HCT116 (cell line): Measurements from ENCODE around the gene CSNK1G1. TPM values are rescaled to one million over a fixed set of nuclear protein-coding genes. Genes with fewer than 3 reads are reported as not detected.
"Not testable (repeated sequence)": the region's sequence is repeated elsewhere in the genome, so short reads cannot be mapped to it uniquely, and the experiment has no call there.

Experiments
- ATAC-seq: fragments of 200-7000 bp; cut with Tn5 transposase; 2 replicates; pipeline ENCODE4 v1.9.1; 2020; ENCODE audit warnings: mild to moderate bottlenecking, moderate library complexity
- BruUV-seq: library from RNA; stranded (reverse); fragments of 400-500 nt; replicated peaks from 2 replicates; lab custom pipeline; 2021; lab: Mats Ljungman, UMichigan
- CTCF ChIA-PET: fragments of 300-600 bp; sonication (Branson Sonifier 250); formaldehyde crosslinking; loops from one replicate; lab custom pipeline; 2021; ENCODE audit warnings: antibody characterized with exemption; lab: Charles Lee
- POLR2A ChIA-PET: fragments of 300-600, 350-600 bp; sonication (Branson Sonifier 250); formaldehyde crosslinking; loops from one replicate; lab custom pipeline; 2021; ENCODE audit warnings: antibody characterized with exemption; lab: Charles Lee
- RAD21 ChIA-PET, 2 experiments: fragments of 300-600 bp; sonication (Branson Sonifier 250); formaldehyde crosslinking; loops; one replicate each; lab custom pipeline; 2023; ENCODE audit warnings: low total read pairs in 2 of 2; ENCODE audit not compliant: uncharacterized antibody in 2 of 2, unreplicated experiment in 2 of 2, low non-redundant PET in 1 of 2; lab: Charles Lee
- DNase-seq: peaks from one replicate; pipeline ENCODE4 v3.0.0-alpha.2; 2010; ENCODE audit warnings: low read depth, low spot score
- H2AFZ ChIP-seq: fragments of 200-600 bp; shearing (Covaris generic), sonication (generic); 2 replicates; pipeline ENCODE4 v1.6.1; 2017; ENCODE audit warnings: low read depth, mixed run types, mixed read lengths, antibody characterized with exemption, low read length; ENCODE audit not compliant: poor library complexity, severe bottlenecking
- H3K27ac ChIP-seq: 2 replicates; pipeline ENCODE4 v1.5.1; 2012; ENCODE audit warnings: low read depth, low read length
- H3K27me3 ChIP-seq: fragments of 200-600 bp; sonication (generic); 2 replicates; pipeline ENCODE4 v1.6.1; 2016; ENCODE audit warnings: mixed run types, low read length, mixed read lengths; ENCODE audit not compliant: insufficient read depth
- H3K36me3 ChIP-seq, 2 experiments: fragments of 200-500 bp in 1 of 2; fragments of 200-600 bp in 1 of 2; sonication (Bioruptor generic) in 1 of 2; sonication (generic) in 1 of 2; 2 replicates each; pipeline versions ENCODE4 v1.5.1 to v1.6.1; 2014 to 2016; ENCODE audit warnings: low read length in 2 of 2, inconsistent platforms in 1 of 2, mixed read lengths in 1 of 2, mixed run types in 1 of 2; ENCODE audit not compliant: insufficient read depth in 2 of 2, control insufficient read depth in 1 of 2
- H3K4me1 ChIP-seq, 2 experiments: fragments of 200-600 bp in 1 of 2; sonication (generic) in 1 of 2; 2 replicates each; pipeline versions ENCODE4 v1.5.1 to v1.6.1; 2012 to 2017; ENCODE audit warnings: low read length in 2 of 2, inconsistent platforms in 1 of 2, mild to moderate bottlenecking in 1 of 2, mixed read lengths in 1 of 2, mixed run types in 1 of 2, moderate library complexity in 1 of 2; ENCODE audit not compliant: insufficient read depth in 2 of 2, control insufficient read depth in 1 of 2
- H3K4me2 ChIP-seq: fragments of 200-600 bp; sonication (generic); 2 replicates; pipeline ENCODE4 v1.6.1; 2017; ENCODE audit warnings: mixed run types, low read length, mixed read lengths
- H3K4me3 ChIP-seq, 2 experiments: fragments of 200-600 bp in 1 of 2; sonication (generic) in 1 of 2; replicated peaks in 1 of 2; 2 replicates each; pipeline ENCODE4 v1.5.1; 2011 to 2016; ENCODE audit warnings: low read length in 2 of 2, control low read depth in 1 of 2, low read depth in 1 of 2, mild to moderate bottlenecking in 1 of 2, mixed read lengths in 1 of 2, mixed run types in 1 of 2
- H3K79me2 ChIP-seq: fragments of 200-600 bp; sonication (generic); 2 replicates; pipeline ENCODE4 v1.6.1; 2017; ENCODE audit warnings: mild to moderate bottlenecking, mixed run types, low read length, moderate library complexity, mixed read lengths; ENCODE audit not compliant: insufficient read depth
- H3K9ac ChIP-seq: fragments of 200-600 bp; sonication (generic); 2 replicates; pipeline ENCODE4 v1.6.1; 2016; ENCODE audit warnings: low read length, mixed read lengths
- H3K9me2 ChIP-seq: fragments of 200-600 bp; sonication (generic), shearing (Covaris generic); 2 replicates; pipeline ENCODE4 v1.6.1; 2017; ENCODE audit warnings: mixed run types, mild to moderate bottlenecking, moderate library complexity; ENCODE audit not compliant: insufficient read depth
- H3K9me3 ChIP-seq, 2 experiments: fragments of 200-500 bp in 1 of 2; fragments of 200-600 bp in 1 of 2; sonication (Bioruptor generic) in 1 of 2; sonication (generic) in 1 of 2; 2 replicates each; pipeline ENCODE4 v1.6.1; 2014 to 2017; ENCODE audit warnings: low read length in 2 of 2, mixed read lengths in 2 of 2, inconsistent platforms in 1 of 2, low read depth in 1 of 2, mild to moderate bottlenecking in 1 of 2, mixed run types in 1 of 2, moderate library complexity in 1 of 2; ENCODE audit not compliant: control insufficient read depth in 1 of 2, insufficient read depth in 1 of 2
- H4K20me1 ChIP-seq: fragments of 200-600 bp; sonication (generic), shearing (Covaris generic); 2 replicates; pipeline ENCODE4 v1.6.1; 2017; ENCODE audit warnings: mixed run types, mild to moderate bottlenecking, moderate library complexity; ENCODE audit not compliant: insufficient read depth
- CEBPB ChIP-seq: IDR thresholded peaks from 2 replicates; pipeline ENCODE4 v1.6.1; 2012; ENCODE audit warnings: low read depth
- CTCF ChIP-seq, 3 experiments: fragments of 200-600 bp in 1 of 3; sonication (generic) in 1 of 3; IDR thresholded peaks in 2 of 3; conservative IDR thresholded peaks in 1 of 3; 2 replicates each; pipeline ENCODE4 v1.5.1; 2012 to 2017; ENCODE audit warnings: low read depth in 2 of 3, low read length in 2 of 3, antibody characterized with exemption in 1 of 3, borderline replicate concordance in 1 of 3, control low read depth in 1 of 3, mild to moderate bottlenecking in 1 of 3, mixed read lengths in 1 of 3, mixed run types in 1 of 3, moderate library complexity in 1 of 3; ENCODE audit not compliant: insufficient read depth in 1 of 3
- ELF1 ChIP-seq: IDR thresholded peaks from 2 replicates; pipeline ENCODE4 v1.6.1; 2012; ENCODE audit warnings: low read depth, borderline replicate concordance
- SIN3A ChIP-seq: IDR thresholded peaks from 2 replicates; pipeline ENCODE4 v1.6.1; 2012; ENCODE audit warnings: low read depth
- SP1 ChIP-seq: IDR thresholded peaks from 2 replicates; pipeline ENCODE4 v1.6.1; 2012; ENCODE audit warnings: low read depth
- SRF ChIP-seq: IDR thresholded peaks from 2 replicates; pipeline ENCODE4 v1.6.1; 2012; ENCODE audit warnings: low read depth
- TCF7L2 ChIP-seq: IDR thresholded peaks from 2 replicates; pipeline ENCODE4 v1.7.0; 2011; ENCODE audit warnings: borderline replicate concordance, inconsistent platforms; ENCODE audit not compliant: insufficient read depth, insufficient read length; ENCODE audit errors: extremely low read depth
- intact Hi-C: fragments of 100-400 bp; cut with micrococcal nuclease; formaldehyde crosslinking; loops from 2 replicates; pipeline ENCODE4 v1.10.0; 2022
- total RNA-seq: library from RNA; stranded (reverse); gene quantifications from one replicate; pipeline ENCODE4 v1.2.1, GENCODE V29; 2021; ENCODE audit not compliant: unreplicated experiment

The CSNK1G1 gene
- total RNA-seq, 1 experiment from 2014 or later = 21.1 TPM

DNA sequence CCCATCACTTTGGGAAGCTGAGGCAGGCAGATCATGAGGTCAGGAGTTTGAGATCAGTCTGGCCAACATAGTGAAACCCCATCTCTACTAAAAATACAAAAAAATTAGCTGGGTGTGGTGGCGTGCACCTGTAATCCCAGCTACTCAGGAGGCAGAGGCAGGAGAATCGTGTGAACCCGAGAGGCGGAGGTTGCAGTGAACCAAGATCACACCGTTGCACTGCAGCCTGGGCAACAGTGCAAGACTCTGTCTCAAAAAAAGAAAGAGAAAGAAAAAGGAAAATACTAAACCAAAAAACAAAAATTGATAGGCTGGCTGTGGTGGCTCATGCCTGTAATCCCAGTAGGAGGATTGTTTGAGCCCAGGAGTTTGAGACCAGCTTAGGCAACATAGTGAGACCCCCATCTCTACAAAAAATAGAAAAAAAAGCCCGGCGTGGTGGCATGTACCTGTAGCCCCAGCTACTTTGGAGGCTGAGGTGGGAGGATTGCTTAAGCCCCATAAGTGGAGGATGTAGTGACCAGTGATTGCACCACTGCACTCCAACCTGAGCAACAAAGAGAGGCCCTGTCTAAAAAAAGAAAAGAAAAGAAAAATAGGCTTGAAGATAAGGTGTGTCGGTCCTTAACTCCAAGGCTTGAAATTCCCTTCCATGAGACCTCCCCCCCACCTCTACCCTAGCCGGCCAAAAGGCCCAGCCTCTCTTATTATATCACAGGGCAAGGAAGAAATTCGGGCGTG, 24.3 kb upstream of the CSNK1G1 start:
- BruUV-seq, DNase-seq, H3K9me3 ChIP-seq, POLR2A ChIA-PET, CTCF ChIA-PET, H3K27me3 ChIP-seq, H4K20me1 ChIP-seq, H2AFZ ChIP-seq, ATAC-seq, RAD21 ChIA-PET, intact Hi-C loops, H3K9me2 ChIP-seq: not testable (repeated sequence)
- Histone ChIP-seq H3K79me2 (peaks cover 52% of the 10 kb centered on the region), H3K4me1 (peaks cover 9 to 20% of the 10 kb centered on the region in 2 experiments), H3K27ac (peak overlapping the region; percentile 48; the same call in 1 of the 2 replicates), H3K9ac (peak overlapping the region; percentile 88), H3K4me3 (peak overlapping the region; percentile 74 to 90), H3K4me2 (peak overlapping the region; percentile 88), H3K36me3 (peaks cover 10 to 20% of the 10 kb centered on the region in 2 experiments; a peak in 2 of 4 replicates)

DNA sequence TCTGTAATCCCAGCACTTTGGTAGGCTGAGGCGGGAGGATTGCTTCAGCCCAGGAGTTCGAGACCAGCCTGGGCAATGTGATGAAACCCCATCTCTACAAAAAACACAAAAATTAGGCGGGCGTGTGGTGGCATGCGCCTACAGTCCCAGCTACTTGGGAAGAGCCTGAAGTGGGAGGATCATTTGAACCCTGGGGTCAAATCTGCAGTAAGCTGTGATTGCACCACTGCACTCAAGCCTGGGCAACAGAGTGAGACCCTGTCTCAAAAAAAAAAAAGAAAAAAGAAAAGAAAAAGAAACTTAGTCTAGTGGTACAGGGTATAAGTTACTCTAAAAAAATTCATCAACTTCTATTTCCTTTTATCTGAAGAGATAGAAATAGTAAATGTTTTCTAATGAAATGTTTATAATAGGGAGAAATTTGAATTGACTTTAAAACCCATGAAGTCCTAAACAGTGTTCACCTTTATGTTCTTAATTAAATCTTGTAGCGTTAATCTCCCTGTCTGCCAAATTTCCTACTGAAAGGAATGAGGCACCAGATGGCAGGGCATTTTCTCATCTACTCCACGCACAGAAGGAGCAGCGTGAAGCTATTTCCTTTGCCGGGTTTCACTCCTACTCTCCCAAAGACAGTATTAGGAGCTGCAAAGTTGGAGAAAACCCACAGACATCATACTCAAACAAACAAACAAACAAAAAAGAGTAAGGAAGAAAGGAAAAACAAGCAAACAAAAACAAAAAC, 23.4 kb upstream of the CSNK1G1 start:
- no peaks in the 10 kb centered on the region for H4K20me1 ChIP-seq
- no peak overlapping the region for H2AFZ ChIP-seq
- intact Hi-C loops = no loop called here
- peak overlapping the region; percentile 88; the same call in 1 of the 2 replicates for H3K4me2 ChIP-seq
- ATAC-seq (no peak), DNase-seq (no peak)
- ChIA-PET RAD21 (no interaction called here), POLR2A (no interaction called here), CTCF (no interaction called here)
- H3K4me3 ChIP-seq = no peak overlapping the region; a peak in 2 of 4 replicates
- H3K27ac ChIP-seq = no peak overlapping the region
- peaks cover 61% of the 10 kb centered on the region for H3K79me2 ChIP-seq
- H3K9ac ChIP-seq = no peak overlapping the region
- H3K27me3 ChIP-seq = no peaks in the 10 kb centered on the region
- H3K36me3 ChIP-seq = peaks cover 11 to 25% of the 10 kb centered on the region in 2 experiments; a peak in 2 of 4 replicates
- no peaks in the 10 kb centered on the region for H3K9me3 ChIP-seq
- BruUV-seq = no TSS peak
- H3K9me2 ChIP-seq = no peaks in the 10 kb centered on the region
- no peak for TF ChIP-seq CEBPB
- TF ChIP-seq SRF = no peak
- no peak for TF ChIP-seq SIN3A
- no peak for TF ChIP-seq ELF1
- TF ChIP-seq TCF7L2 = no peak
- no peak for TF ChIP-seq CTCF (IDR thresholded peaks at IDR 0.05 in 2 of 3, conservative IDR thresholded peaks at IDR 0.05 in 1 of 3; ENCODE audit: borderline replicate concordance in 1 of 3, insufficient read depth in 1 of 3, low read depth in 2 of 3, low read length in 2 of 3)
- no peak for TF ChIP-seq SP1
- H3K4me1 ChIP-seq = peaks cover 9 to 20% of the 10 kb centered on the region in 2 experiments
